ENCODE results near the gene TOGARAM2. TPM values are rescaled to one million over a fixed set of nuclear protein-coding genes. Genes with fewer than 3 reads are reported as not detected.

TOGARAM2 gene
- total and polyA plus RNA-seq, 10 of the 15 experiments (the other 5 are each of a cell fraction or from before 2014, with no cell fraction given): 0.01 to 0.06 (median 0.03) TPM; not detected in 7

GRCh38 chr2:29006980-29007301 is 25.8 kb downstream of the TOGARAM2 start (continued):
- TF ChIP-seq, protein P1, sequence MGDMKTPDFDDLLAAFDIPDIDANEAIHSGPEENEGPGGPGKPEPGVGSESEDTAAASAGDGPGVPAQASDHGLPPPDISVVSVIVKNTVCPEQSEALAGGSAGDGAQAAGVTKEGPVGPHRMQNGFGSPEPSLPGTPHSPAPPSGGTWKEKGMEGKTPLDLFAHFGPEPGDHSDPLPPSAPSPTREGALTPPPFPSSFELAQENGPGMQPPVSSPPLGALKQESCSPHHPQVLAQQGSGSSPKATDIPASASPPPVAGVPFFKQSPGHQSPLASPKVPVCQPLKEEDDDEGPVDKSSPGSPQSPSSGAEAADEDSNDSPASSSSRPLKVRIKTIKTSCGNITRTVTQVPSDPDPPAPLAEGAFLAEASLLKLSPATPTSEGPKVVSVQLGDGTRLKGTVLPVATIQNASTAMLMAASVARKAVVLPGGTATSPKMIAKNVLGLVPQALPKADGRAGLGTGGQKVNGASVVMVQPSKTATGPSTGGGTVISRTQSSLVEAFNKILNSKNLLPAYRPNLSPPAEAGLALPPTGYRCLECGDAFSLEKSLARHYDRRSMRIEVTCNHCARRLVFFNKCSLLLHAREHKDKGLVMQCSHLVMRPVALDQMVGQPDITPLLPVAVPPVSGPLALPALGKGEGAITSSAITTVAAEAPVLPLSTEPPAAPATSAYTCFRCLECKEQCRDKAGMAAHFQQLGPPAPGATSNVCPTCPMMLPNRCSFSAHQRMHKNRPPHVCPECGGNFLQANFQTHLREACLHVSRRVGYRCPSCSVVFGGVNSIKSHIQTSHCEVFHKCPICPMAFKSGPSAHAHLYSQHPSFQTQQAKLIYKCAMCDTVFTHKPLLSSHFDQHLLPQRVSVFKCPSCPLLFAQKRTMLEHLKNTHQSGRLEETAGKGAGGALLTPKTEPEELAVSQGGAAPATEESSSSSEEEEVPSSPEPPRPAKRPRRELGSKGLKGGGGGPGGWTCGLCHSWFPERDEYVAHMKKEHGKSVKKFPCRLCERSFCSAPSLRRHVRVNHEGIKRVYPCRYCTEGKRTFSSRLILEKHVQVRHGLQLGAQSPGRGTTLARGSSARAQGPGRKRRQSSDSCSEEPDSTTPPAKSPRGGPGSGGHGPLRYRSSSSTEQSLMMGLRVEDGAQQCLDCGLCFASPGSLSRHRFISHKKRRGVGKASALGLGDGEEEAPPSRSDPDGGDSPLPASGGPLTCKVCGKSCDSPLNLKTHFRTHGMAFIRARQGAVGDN (IDR thresholded peaks at IDR 0.05): no peak
- TF ChIP-seq ZNF384 (IDR thresholded peaks at IDR 0.05; ENCODE audit: borderline replicate concordance, low read depth, low read length): no peak
- no peak for TF ChIP-seq MEF2A (IDR thresholded peaks at IDR 0.05; ENCODE audit: insufficient read depth, low read depth, low read length)
- no peak for TF ChIP-seq FOS (IDR thresholded peaks at IDR 0.05; ENCODE audit: borderline replicate concordance, extremely low read depth, insufficient read length)
- no peak for TF ChIP-seq YBX1 (IDR thresholded peaks at IDR 0.05)
- TF ChIP-seq, protein P2, sequence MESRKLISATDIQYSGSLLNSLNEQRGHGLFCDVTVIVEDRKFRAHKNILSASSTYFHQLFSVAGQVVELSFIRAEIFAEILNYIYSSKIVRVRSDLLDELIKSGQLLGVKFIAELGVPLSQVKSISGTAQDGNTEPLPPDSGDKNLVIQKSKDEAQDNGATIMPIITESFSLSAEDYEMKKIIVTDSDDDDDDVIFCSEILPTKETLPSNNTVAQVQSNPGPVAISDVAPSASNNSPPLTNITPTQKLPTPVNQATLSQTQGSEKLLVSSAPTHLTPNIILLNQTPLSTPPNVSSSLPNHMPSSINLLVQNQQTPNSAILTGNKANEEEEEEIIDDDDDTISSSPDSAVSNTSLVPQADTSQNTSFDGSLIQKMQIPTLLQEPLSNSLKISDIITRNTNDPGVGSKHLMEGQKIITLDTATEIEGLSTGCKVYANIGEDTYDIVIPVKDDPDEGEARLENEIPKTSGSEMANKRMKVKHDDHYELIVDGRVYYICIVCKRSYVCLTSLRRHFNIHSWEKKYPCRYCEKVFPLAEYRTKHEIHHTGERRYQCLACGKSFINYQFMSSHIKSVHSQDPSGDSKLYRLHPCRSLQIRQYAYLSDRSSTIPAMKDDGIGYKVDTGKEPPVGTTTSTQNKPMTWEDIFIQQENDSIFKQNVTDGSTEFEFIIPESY (IDR thresholded peaks at IDR 0.05): no peak
- TF ChIP-seq ATF3 (IDR thresholded peaks at IDR 0.05; ENCODE audit: borderline replicate concordance, extremely low read depth, low read depth, low read length): no peak
- TF ChIP-seq SREBF2 (IDR thresholded peaks at IDR 0.05; ENCODE audit: low read length): no peak
- no peak for TF ChIP-seq SUZ12 (IDR thresholded peaks at IDR 0.05; ENCODE audit: unreplicated experiment)
- no peak for TF ChIP-seq IKZF2 (IDR thresholded peaks at IDR 0.05)
- TF ChIP-seq, protein P3, sequence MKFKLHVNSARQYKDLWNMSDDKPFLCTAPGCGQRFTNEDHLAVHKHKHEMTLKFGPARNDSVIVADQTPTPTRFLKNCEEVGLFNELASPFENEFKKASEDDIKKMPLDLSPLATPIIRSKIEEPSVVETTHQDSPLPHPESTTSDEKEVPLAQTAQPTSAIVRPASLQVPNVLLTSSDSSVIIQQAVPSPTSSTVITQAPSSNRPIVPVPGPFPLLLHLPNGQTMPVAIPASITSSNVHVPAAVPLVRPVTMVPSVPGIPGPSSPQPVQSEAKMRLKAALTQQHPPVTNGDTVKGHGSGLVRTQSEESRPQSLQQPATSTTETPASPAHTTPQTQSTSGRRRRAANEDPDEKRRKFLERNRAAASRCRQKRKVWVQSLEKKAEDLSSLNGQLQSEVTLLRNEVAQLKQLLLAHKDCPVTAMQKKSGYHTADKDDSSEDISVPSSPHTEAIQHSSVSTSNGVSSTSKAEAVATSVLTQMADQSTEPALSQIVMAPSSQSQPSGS (IDR thresholded peaks at IDR 0.05; ENCODE audit: low read length): no peak
- TF ChIP-seq CREB1 (IDR thresholded peaks at IDR 0.05; ENCODE audit: low read depth): no peak
- TF ChIP-seq RB1 (IDR thresholded peaks at IDR 0.05; ENCODE audit: borderline replicate concordance): no peak
